ENCODE data around the gene PIEZO1.

PIEZO1 gene

DNA sequence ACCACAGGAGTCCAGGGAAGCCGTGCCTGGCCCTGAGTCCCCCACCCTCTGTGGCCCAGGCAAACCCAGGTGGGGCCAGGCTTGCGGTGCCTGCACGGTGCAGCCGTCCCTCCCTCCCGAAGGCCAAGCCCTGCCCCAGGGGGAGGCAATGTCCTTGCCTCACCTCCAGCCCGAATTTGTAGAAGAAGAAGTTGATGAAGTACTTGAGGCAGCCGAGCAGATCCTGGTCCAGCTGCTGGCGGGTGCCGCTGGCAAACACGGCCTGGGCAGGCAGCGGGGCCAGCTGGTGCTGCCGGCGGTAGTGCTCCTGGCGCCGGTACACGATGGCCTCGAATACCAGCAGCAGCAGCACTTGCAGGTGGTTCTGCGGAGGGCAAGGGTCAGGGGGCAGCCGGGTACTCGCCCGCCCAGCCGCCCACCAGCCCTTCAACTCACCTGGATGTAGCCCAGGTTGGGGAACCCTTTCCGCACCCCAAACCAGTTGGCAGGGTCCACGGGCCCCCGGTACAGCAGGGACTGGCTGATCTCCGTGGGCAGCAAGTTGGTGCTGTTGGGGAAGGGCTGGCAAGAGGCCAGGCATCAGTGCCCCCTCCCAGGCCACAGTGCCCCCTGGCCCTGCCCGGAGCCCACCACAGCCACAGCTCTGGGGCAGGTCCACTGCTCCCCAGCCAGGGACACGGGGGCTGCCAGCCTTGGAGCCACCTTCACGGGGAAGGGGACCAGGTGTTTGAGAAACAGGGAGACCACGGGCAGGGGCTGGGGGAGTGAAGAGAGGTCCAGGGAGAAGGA lies 52.7 kb downstream of the PIEZO1 start:
- POLR2A ChIA-PET, result no interaction called here
- TF ChIP-seq, protein P1, sequence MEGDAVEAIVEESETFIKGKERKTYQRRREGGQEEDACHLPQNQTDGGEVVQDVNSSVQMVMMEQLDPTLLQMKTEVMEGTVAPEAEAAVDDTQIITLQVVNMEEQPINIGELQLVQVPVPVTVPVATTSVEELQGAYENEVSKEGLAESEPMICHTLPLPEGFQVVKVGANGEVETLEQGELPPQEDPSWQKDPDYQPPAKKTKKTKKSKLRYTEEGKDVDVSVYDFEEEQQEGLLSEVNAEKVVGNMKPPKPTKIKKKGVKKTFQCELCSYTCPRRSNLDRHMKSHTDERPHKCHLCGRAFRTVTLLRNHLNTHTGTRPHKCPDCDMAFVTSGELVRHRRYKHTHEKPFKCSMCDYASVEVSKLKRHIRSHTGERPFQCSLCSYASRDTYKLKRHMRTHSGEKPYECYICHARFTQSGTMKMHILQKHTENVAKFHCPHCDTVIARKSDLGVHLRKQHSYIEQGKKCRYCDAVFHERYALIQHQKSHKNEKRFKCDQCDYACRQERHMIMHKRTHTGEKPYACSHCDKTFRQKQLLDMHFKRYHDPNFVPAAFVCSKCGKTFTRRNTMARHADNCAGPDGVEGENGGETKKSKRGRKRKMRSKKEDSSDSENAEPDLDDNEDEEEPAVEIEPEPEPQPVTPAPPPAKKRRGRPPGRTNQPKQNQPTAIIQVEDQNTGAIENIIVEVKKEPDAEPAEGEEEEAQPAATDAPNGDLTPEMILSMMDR (IDR thresholded peaks at IDR 0.05; ENCODE audit: insufficient read depth, low read length, missing control alignments), result no peak
- CTCF ChIA-PET, result interaction anchor here (6.3 to 25.4 kb wide), 2 partner anchors 30 to 49 kb away, joined by 76 to 544 read pairs; no protein-coding TSS in a partner anchor
- no peak overlapping the region for H3K4me3 ChIP-seq (ENCODE audit: low read depth, low read length)
- DNase-seq (ENCODE audit: low read depth, low spot score), result no peak

DNA sequence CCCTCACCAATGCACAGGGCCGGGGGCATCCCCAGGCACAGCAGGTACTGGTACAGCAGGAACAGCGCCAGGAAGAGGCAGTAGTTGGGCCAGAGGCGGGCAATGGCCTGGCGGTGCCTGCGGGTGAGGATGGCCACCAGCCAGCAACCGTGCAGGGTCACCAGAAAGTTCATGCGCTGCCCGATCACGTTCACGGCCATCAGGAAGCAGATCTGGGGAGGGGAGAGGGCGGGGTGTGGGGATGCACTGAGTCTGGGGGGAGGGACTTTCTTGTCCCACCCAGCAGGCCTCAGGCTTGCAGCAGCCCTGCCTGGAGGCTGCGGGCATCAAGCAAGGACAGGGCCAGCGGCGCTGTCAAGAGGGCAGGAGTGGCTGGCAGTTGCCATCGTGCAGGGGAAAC lies 53.3 kb downstream of the PIEZO1 start:
- TF ChIP-seq, protein P1 (IDR thresholded peaks at IDR 0.05; ENCODE audit: insufficient read depth, low read length, missing control alignments), result no peak
- no peak overlapping the region for H3K4me3 ChIP-seq (ENCODE audit: low read depth, low read length)
- no peak for DNase-seq (ENCODE audit: low read depth, low spot score)
- ChIA-PET POLR2A (no interaction called here), CTCF (interaction anchor here (6.3 kb wide), 1 partner anchor 50 kb away, joined by 76 read pairs; no protein-coding TSS in a partner anchor)

DNA sequence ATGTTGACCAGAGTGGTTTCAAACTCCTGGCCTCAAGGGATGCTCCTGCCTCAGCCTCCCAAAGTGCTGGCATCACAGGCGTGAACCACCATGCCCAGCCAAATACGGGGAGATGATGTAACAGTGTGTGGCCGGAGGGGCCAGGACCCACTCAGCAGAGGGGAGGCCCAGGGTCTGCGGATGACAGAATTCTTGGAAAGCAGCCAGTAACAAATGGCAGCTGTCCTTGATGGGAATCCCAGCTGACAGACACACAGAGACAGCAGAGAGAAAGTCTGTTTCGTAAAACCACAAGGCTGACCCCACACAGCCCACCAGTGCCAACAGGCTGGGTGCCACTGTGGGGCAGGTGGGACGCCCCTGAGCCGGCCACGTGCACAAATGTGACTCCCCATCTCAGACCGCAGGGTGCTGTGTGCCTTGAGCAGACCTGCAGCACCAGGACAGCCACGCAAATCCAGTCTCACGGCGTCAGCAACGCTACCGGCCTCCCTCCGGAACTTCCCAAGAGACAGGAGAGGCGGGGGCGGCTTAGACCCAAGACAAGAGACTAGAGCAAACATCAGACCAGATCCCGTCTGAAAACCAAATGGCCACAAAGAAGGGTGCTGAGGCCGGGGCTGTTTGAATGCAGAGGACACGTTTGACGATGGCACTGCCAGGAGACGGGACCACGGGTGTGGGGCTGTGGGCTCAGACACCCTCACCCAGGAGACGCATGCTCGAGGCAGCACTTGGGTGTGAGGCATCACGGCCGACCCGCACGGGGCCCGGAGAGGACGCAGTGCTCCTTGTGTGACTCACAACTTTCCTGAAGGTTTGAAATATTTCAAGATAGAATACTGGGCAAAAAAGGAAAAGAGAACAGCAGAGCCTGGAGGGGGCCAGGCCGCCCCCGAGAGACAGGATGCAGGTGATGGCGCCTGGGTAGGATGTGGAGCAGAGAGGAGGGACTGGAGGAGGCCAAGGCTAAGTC lies 54.1 kb downstream of the PIEZO1 start:
- TF ChIP-seq, protein P1 (IDR thresholded peaks at IDR 0.05; ENCODE audit: insufficient read depth, low read length, missing control alignments), result no peak
- no peak for DNase-seq (ENCODE audit: low read depth, low spot score)
- ChIA-PET POLR2A (no interaction called here), CTCF (no interaction called here)
- no peak overlapping the region for H3K4me3 ChIP-seq (ENCODE audit: low read depth, low read length)

DNA sequence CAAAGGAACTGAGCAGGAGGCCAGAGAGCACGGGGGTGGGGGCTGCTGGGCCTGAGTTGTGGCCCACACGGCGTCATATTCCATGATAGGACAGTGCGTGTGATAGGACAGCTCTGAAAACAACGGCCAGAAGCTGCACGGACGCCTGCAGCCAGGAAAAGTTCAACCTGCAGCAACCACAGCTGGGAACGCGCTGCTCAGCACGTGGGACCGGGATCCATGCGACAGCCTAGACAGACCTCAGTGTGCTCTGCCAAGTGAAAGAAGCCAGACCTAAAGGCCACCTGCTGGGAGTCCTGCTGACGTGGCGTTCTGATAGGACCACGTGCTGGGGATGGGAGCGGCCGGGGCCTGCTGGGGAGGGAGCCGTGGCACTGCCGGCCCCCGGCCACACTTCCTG lies 57.1 kb downstream of the PIEZO1 start:
- no peak overlapping the region for H3K4me3 ChIP-seq (ENCODE audit: low read depth, low read length)
- ChIA-PET CTCF (no interaction called here), POLR2A (no interaction called here)
- no peak for DNase-seq (ENCODE audit: low read depth, low spot score)
- TF ChIP-seq, protein P1 (IDR thresholded peaks at IDR 0.05; ENCODE audit: insufficient read depth, low read length, missing control alignments), result no peak

DNA sequence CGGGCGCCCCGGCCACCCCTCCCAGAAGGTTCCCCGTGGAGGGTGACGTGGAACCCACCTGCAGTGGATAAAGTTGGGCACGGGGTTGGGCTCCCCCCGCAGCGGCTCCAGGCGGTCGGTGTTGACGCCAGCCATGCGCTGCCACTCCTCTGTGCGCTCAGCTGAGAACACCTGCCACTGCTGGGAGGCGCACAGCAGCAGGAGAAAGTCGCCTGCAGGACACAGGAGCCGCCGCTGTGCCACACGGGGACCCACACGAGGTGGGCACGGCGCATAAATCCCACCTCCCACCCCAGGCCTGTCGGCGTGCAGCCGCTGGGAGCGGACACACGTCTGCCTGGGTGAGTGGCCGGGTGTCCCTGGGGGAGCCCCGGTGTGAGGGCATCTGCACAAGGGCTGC lies 58.0 kb downstream of the PIEZO1 start:
- no peak overlapping the region for H3K4me3 ChIP-seq (ENCODE audit: low read depth, low read length)
- TF ChIP-seq, protein P1 (IDR thresholded peaks at IDR 0.05; ENCODE audit: insufficient read depth, low read length, missing control alignments), result no peak
- POLR2A ChIA-PET, result no interaction called here
- DNase-seq (ENCODE audit: low read depth, low spot score), result no peak
- CTCF ChIA-PET, result no interaction called here

DNA sequence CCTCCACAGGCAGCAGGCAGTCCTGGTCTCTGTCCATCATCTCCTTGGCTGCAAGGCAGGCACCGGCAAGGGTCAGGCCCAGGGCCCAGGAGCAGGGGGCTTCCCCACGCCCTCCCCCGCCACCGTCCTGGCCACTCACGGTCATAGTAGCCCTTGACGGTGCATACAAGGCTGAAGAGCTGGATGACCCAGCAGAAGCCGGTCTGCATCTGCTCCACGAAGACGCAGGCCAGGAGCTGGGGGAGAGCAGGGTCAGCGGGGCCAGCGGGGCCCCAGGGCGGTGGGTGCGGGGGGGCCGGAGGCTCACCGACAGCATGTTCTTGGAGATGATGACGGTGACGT lies 58.6 kb downstream of the PIEZO1 start:
- ChIA-PET POLR2A (no interaction called here), CTCF (interaction anchor here (1.0 kb wide), 1 partner anchor 11 kb away, joined by 4 read pairs; no protein-coding TSS in a partner anchor)
- DNase-seq (ENCODE audit: low read depth, low spot score), result no peak
- TF ChIP-seq, protein P1 (IDR thresholded peaks at IDR 0.05; ENCODE audit: insufficient read depth, low read length, missing control alignments), result no peak
- H3K4me3 ChIP-seq (ENCODE audit: low read depth, low read length), result no peak overlapping the region

All from AG04449 (cell line).